Stimulated activated CD4-positive, alpha-beta T cell treated with anti-CD3 and anti-CD28 coated beads, Interleukin-4, amount 100 ng/mL, for 1 hour (primary cell): Measurements from ENCODE around the gene NHLRC1.

ENCODE experiments used
- DNase-seq: peaks from one replicate; pipeline ENCODE4 v3.0.0-alpha.2; 2020

NHLRC1 gene

GRCh38 chr6:18080544-18080943, 41.9 kb downstream of the NHLRC1 start:
- DNase-seq, result no peak

DNA sequence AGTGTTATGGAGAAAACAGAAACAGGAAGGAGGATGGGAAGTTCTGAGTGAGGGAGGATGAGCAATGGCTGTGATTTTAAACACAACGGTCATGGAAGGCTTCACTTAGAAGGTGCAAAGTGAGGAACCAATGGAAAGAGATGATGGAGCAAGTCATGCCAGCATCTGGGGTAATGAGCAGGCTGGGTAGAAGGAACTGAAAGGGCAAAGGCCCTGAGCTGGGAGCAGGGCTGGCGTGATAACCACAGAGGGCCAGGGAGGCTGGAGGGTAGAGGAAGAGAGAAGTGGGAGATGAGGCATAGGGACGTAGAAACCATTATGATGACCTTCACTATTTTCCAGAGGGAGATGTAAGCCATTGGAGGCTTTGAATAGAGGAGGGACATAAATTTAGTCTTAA, 43.6 kb downstream of the NHLRC1 start:
- DNase-seq, result no peak

- no peak for DNase-seq
Measured at GRCh38 chr6:18076231-18076630, 46.2 kb downstream of the NHLRC1 start.

GRCh38 chr6:18072841-18073240, 49.6 kb downstream of the NHLRC1 start:
- DNase-seq, result no peak

DNA sequence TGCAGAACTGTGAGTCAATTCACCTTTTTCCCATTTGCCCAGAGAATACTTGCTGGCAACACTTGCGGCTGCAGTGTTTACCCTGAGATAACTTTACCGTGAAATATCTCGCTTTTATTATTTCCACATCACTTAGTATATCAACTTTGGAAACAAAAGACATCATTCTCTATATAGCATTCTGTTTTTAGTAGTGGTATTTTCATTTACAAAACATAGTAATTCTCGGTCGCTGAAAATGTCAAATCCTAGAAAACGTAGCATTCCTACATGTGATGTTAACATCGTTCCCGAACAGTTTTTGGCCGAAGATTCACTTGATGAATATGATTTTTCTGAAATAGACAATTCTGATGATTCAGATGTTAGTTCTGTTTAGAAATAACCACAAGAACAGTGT, 52.0 kb downstream of the NHLRC1 start:
- DNase-seq, result no peak
